GM12878 (cell line): ENCODE results near the gene TFF2. TPM values are rescaled to one million over a fixed set of nuclear protein-coding genes. Genes with fewer than 3 reads are reported as not detected.

Experiments used
- ATAC-seq: fragments of 200-7000 bp; cut with Tn5 transposase; 3 replicates; pipeline ENCODE4 v1.9.1; 2020; ENCODE audit warnings: mild to moderate bottlenecking, moderate library complexity
- BruUV-seq: library from RNA; stranded (reverse); fragments of 400-500 nt; replicated peaks from 2 replicates; lab custom pipeline; 2021; lab: Mats Ljungman, UMichigan
- CTCF ChIA-PET: fragments of 300-600 bp; sonication (Branson Sonifier 250); formaldehyde crosslinking; extraction: SDS; loops from one replicate; lab custom pipeline; 2021; ENCODE audit warnings: inconsistent platforms; lab: Yijun Ruan, JAX
- POLR2A ChIA-PET: fragments of 350-600 bp; formaldehyde crosslinking; extraction: SDS; loops from one replicate; lab custom pipeline; 2021; ENCODE audit warnings: inconsistent platforms; lab: Charles Lee
- RAD21 ChIA-PET: fragments of 300-600 bp; sonication (Branson Sonifier 250); formaldehyde crosslinking; loops from one replicate; lab custom pipeline; 2023; ENCODE audit warnings: antibody characterized with exemption; ENCODE audit not compliant: unreplicated experiment; lab: Charles Lee
- SMC1A ChIA-PET: fragments of 300-600 bp; sonication (Branson Sonifier 250); formaldehyde crosslinking; loops from one replicate; lab custom pipeline; 2023; ENCODE audit not compliant: unreplicated experiment, uncharacterized antibody; lab: Charles Lee
- DNase-seq: peaks from one replicate; pipeline ENCODE4 v3.0.0-alpha.2; 2011; ENCODE audit warnings: low read depth, low spot score
- FAIRE-seq: peaks from 3 replicates; lab custom pipeline; 2011; peaks lifted over from hg19 to GRCh38; lab: Jason Lieb, UNC
- H2AFZ ChIP-seq: 2 replicates; pipeline ENCODE4 v1.6.0; 2011; ENCODE audit warnings: low read depth, low read length, control low read depth; ENCODE audit not compliant: control insufficient read depth
- H3K27ac ChIP-seq: 2 replicates; pipeline ENCODE4 v1.5.1; 2011; ENCODE audit warnings: control low read depth; ENCODE audit not compliant: control insufficient read depth, insufficient read depth
- H3K27me3 ChIP-seq, 2 experiments: replicated peaks in 1 of 2; 2 replicates each; pipeline versions ENCODE4 v1.6.0 to v1.6.1; 2011; ENCODE audit warnings: low read length in 1 of 2; ENCODE audit not compliant: control insufficient read depth in 2 of 2, insufficient read depth in 2 of 2
- H3K36me3 ChIP-seq, 2 experiments: 2 replicates each; pipeline ENCODE4 v1.5.1; 2011; ENCODE audit warnings: low read length in 1 of 2; ENCODE audit not compliant: control insufficient read depth in 2 of 2, insufficient read depth in 2 of 2
- H3K4me1 ChIP-seq: 2 replicates; pipeline ENCODE4 v1.6.1; 2011; ENCODE audit warnings: mild to moderate bottlenecking, low read length, moderate library complexity, mixed read lengths; ENCODE audit not compliant: control insufficient read depth, insufficient read depth
- H3K4me2 ChIP-seq: 2 replicates; pipeline ENCODE4 v1.6.0; 2011; ENCODE audit warnings: control low read depth; ENCODE audit not compliant: control insufficient read depth, insufficient read depth
- H3K4me3 ChIP-seq: fragments of 200-600 bp; sonication (generic); 2 replicates; pipeline ENCODE4 v1.5.1; 2016
- H3K79me2 ChIP-seq: 2 replicates; pipeline ENCODE4 v1.6.0; 2011; ENCODE audit warnings: low read length; ENCODE audit not compliant: control insufficient read depth, insufficient read depth
- H3K9ac ChIP-seq: 2 replicates; pipeline ENCODE4 v1.8.0; 2011; ENCODE audit warnings: low read length, control low read depth, mixed read lengths; ENCODE audit not compliant: control insufficient read depth, insufficient read depth
- H3K9me3 ChIP-seq: replicated peaks from 3 replicates; pipeline ENCODE4 v1.5.1; 2011; ENCODE audit warnings: mild to moderate bottlenecking, low read length; ENCODE audit not compliant: control insufficient read depth, insufficient read depth
- H4K20me1 ChIP-seq: 2 replicates; pipeline ENCODE4 v1.6.0; 2011; ENCODE audit not compliant: control insufficient read depth, insufficient read depth
- CEBPB ChIP-seq, 2 experiments: fragments of 150-350 bp in 1 of 2; IDR thresholded peaks; 2 replicates each; pipeline ENCODE4 v1.6.1; 2012 to 2014; ENCODE audit warnings: low read depth in 2 of 2, low read length in 2 of 2, borderline replicate concordance in 1 of 2, inconsistent platforms in 1 of 2
- CHD4 ChIP-seq: fragments of 200-600 bp; sonication (generic); IDR thresholded peaks from 2 replicates; pipeline ENCODE4 v1.6.1; 2016; ENCODE audit warnings: mild to moderate bottlenecking
- CREM ChIP-seq: IDR thresholded peaks from 2 replicates; pipeline ENCODE4 v1.6.1; 2014; ENCODE audit warnings: antibody characterized with exemption, low read depth
- ETV6 ChIP-seq, 2 experiments: fragments of 450-650 bp in 1 of 2; IDR thresholded peaks in 1 of 2; conservative IDR thresholded peaks in 1 of 2; 2 replicates each; pipeline ENCODE4 v1.6.1; 2014; ENCODE audit warnings: antibody characterized with exemption in 1 of 2, borderline replicate concordance in 1 of 2, low read depth in 1 of 2, mild to moderate bottlenecking in 1 of 2, moderate library complexity in 1 of 2
- FOXM1 ChIP-seq: IDR thresholded peaks from 2 replicates; pipeline ENCODE4 v1.6.1; 2012; ENCODE audit warnings: low read depth, mild to moderate bottlenecking, inconsistent platforms, low read length, moderate library complexity
- HCFC1 ChIP-seq: fragments of 150-350 bp; IDR thresholded peaks from 2 replicates; pipeline ENCODE4 v1.6.1; 2014; ENCODE audit warnings: low read length
- JUND ChIP-seq: IDR thresholded peaks from 2 replicates; pipeline ENCODE4 v1.6.1; 2012; ENCODE audit warnings: low read depth, mild to moderate bottlenecking, low read length, improper control_type of control experiment, moderate library complexity
- MTA3 ChIP-seq: IDR thresholded peaks from 2 replicates; pipeline ENCODE4 v1.6.1; 2012; ENCODE audit warnings: low read length, inconsistent platforms, borderline replicate concordance
- MYB ChIP-seq: fragments of 150-350 bp; IDR thresholded peaks from 2 replicates; pipeline ENCODE4 v1.6.1; 2014; ENCODE audit warnings: mild to moderate bottlenecking, low read depth, low read length, borderline replicate concordance
- SIX5 ChIP-seq: IDR thresholded peaks from 2 replicates; pipeline ENCODE4 v1.6.1; 2011; ENCODE audit warnings: mild to moderate bottlenecking, low read depth, low read length, moderate library complexity; ENCODE audit not compliant: severe bottlenecking
- SMAD1 ChIP-seq: fragments of 450-650 bp; IDR thresholded peaks from 2 replicates; pipeline ENCODE4 v1.6.1; 2018; ENCODE audit warnings: mild to moderate bottlenecking, low read depth; ENCODE audit not compliant: partially characterized antibody
- SUPT20H ChIP-seq: IDR thresholded peaks from 2 replicates; pipeline ENCODE4 v1.6.1; 2011; ENCODE audit warnings: low read depth, mild to moderate bottlenecking, low read length, moderate library complexity, borderline replicate concordance; ENCODE audit not compliant: control insufficient read depth
- TAF1 ChIP-seq: IDR thresholded peaks from 2 replicates; pipeline ENCODE4 v1.6.1; 2011; ENCODE audit warnings: mild to moderate bottlenecking, low read depth, low read length, borderline replicate concordance
- TCF3 ChIP-seq: IDR thresholded peaks from 2 replicates; pipeline ENCODE4 v1.6.1; 2012; ENCODE audit warnings: low read depth, mild to moderate bottlenecking, low read length, borderline replicate concordance; ENCODE audit not compliant: insufficient read depth
- ZBTB33 ChIP-seq: fragments of 450-650 bp; IDR thresholded peaks from 2 replicates; pipeline ENCODE4 v1.6.1; 2017; ENCODE audit warnings: mild to moderate bottlenecking
- ZNF384 ChIP-seq: IDR thresholded peaks from 2 replicates; pipeline ENCODE4 v1.6.1; 2012; ENCODE audit warnings: low read depth, mild to moderate bottlenecking, low read length, improper control_type of control experiment, borderline replicate concordance
- WGBS: methylation state at CpG from one replicate; pipeline ENCODE4 v1.1.6; 2016; ENCODE audit warnings: low lambda C conversion rate; ENCODE audit not compliant: insufficient replicate concordance, insufficient coverage; ENCODE audit errors: missing lambda C conversion rate; 5-methylcytosine and 5-hydroxymethylcytosine counted together
- in situ Hi-C: fragments of 300-500 bp; cut with MboI; formaldehyde crosslinking; loops from 9 replicates; pipeline ENCODE4 v1.14.3; 2018; ENCODE audit warnings: mixed read lengths
- intact Hi-C: fragments of 100-400 bp; cut with micrococcal nuclease; formaldehyde crosslinking; loops from one replicate; pipeline ENCODE4 v1.14.2; 2022; ENCODE audit not compliant: unreplicated experiment
- polyA plus RNA-seq, 11 experiments: library from polyadenylated mRNA; depleted of rRNA in 4 of 11; unstranded in 6 of 11; stranded (reverse) in 5 of 11; fragments of >200 nt; fragmentation: Nextera tagmentation in 4 of 11; fragmentation: Illumina TruSeq in 1 of 11; extraction: Ambion mirVana in 4 of 11; extraction: Trizol in 1 of 11; gene quantifications; 1 replicate in 1 of 11; 2 replicates in 10 of 11; pipeline versions ENCODE4 v1.2.1 to v1.2.3, GENCODE V29; 2011 to 2016; ENCODE audit warnings: inconsistent platforms in 2 of 11, missing spikeins in 2 of 11, low read depth in 1 of 11
- total RNA-seq, 4 experiments: library from RNA; depleted of rRNA in 3 of 4; stranded (reverse); fragments of >200 nt in 3 of 4; fragmentation: Illumina TruSeq in 1 of 4; extraction: Trizol in 1 of 4; gene quantifications; 2 replicates each; pipeline versions ENCODE4 v1.2.1 to v1.2.3, GENCODE V29; 2013 to 2021
- TF ChIP-seq, protein P1 (sequence below): IDR thresholded peaks from 2 replicates; pipeline ENCODE4 v1.6.1; 2012; ENCODE audit warnings: mild to moderate bottlenecking, low read depth, low read length

Gene TFF2
- total and polyA plus RNA-seq, 10 of the 15 experiments (the other 5 are each of a cell fraction or from before 2014, with no cell fraction given): 0.56 TPM; not detected in 9

- no TSS peak for BruUV-seq
- no peaks in the 10 kb centered on the region for H4K20me1 ChIP-seq
- H3K4me1 ChIP-seq: peaks cover 47% of the 10 kb centered on the region
- peak overlapping the region; percentile 58 for H3K9ac ChIP-seq
- peak overlapping the region; percentile 61 for H3K4me2 ChIP-seq
- H3K9me3 ChIP-seq: no peaks in the 10 kb centered on the region
- peak overlapping the region; percentile 91 for H3K27ac ChIP-seq
- intact Hi-C loops: loop anchor here (1.0 to 2.0 kb wide), 3 partner anchors 22 to 47 kb away; no protein-coding TSS in a partner anchor
- H2AFZ ChIP-seq: peak overlapping the region; percentile 53
- ChIA-PET SMC1A (interaction anchor here (0.7 to 4.8 kb wide), 21 partner anchors 9 to 245 kb away, joined by 3 to 124 read pairs (median 5); partner anchors contain the start of gene UBASH3A), POLR2A (interaction anchor here (0.8 to 3.4 kb wide), 12 partner anchors 9 to 160 kb away, joined by 3 to 27 read pairs (median 4); partner anchors contain the start of gene UBASH3A), CTCF (interaction anchor here (0.6 to 2.8 kb wide), 14 partner anchors 9 to 143 kb away, joined by 3 to 20 read pairs (median 6); partner anchors contain the start of gene UBASH3A), RAD21 (interaction anchor here (0.6 to 3.3 kb wide), 25 partner anchors 8 to 161 kb away, joined by 3 to 54 read pairs (median 4); partner anchors contain the start of gene UBASH3A)
- ATAC-seq (no peak; the same call in 1 of the 3 replicates), FAIRE-seq (no peak), DNase-seq (no peak)
- H3K36me3 ChIP-seq: no peaks in the 10 kb centered on the region
- in situ Hi-C loops: no loop called here
- H3K4me3 ChIP-seq: peak overlapping the region; percentile 33; the same call in 1 of the 2 replicates
- peaks cover 12% of the 10 kb centered on the region for H3K79me2 ChIP-seq
- no peaks in the 10 kb centered on the region for H3K27me3 ChIP-seq
- WGBS: 13% methylated on average over 8 of the region's 8 CpGs
- no peak for TF ChIP-seq ZNF384
- TF ChIP-seq TCF3: no peak
- no peak for TF ChIP-seq FOXM1
- no peak for TF ChIP-seq MTA3
- TF ChIP-seq CEBPB (IDR thresholded peaks at IDR 0.05; ENCODE audit: borderline replicate concordance in 1 of 2, low read depth in 2 of 2, low read length in 2 of 2): 0 out of 4 replicates have a peak, but pooled peaks of 1 of the 2 experiments have one; percentile 23
- no peak for TF ChIP-seq SMAD1
- TF ChIP-seq, protein P1, sequence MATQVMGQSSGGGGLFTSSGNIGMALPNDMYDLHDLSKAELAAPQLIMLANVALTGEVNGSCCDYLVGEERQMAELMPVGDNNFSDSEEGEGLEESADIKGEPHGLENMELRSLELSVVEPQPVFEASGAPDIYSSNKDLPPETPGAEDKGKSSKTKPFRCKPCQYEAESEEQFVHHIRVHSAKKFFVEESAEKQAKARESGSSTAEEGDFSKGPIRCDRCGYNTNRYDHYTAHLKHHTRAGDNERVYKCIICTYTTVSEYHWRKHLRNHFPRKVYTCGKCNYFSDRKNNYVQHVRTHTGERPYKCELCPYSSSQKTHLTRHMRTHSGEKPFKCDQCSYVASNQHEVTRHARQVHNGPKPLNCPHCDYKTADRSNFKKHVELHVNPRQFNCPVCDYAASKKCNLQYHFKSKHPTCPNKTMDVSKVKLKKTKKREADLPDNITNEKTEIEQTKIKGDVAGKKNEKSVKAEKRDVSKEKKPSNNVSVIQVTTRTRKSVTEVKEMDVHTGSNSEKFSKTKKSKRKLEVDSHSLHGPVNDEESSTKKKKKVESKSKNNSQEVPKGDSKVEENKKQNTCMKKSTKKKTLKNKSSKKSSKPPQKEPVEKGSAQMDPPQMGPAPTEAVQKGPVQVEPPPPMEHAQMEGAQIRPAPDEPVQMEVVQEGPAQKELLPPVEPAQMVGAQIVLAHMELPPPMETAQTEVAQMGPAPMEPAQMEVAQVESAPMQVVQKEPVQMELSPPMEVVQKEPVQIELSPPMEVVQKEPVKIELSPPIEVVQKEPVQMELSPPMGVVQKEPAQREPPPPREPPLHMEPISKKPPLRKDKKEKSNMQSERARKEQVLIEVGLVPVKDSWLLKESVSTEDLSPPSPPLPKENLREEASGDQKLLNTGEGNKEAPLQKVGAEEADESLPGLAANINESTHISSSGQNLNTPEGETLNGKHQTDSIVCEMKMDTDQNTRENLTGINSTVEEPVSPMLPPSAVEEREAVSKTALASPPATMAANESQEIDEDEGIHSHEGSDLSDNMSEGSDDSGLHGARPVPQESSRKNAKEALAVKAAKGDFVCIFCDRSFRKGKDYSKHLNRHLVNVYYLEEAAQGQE: no peak
- TF ChIP-seq CHD4: no peak
- no peak for TF ChIP-seq HCFC1
- TF ChIP-seq ZBTB33: no peak
- TF ChIP-seq CREM: no peak
- TF ChIP-seq TAF1: 0 out of 2 replicates have a peak, but pooled peaks have one; percentile 22
- TF ChIP-seq MYB: no peak
- peak in 1 of 2 experiments; percentile 5; a peak in 1 of 4 replicates for TF ChIP-seq ETV6 (conservative IDR thresholded peaks at IDR 0.05 in 1 of 2, IDR thresholded peaks at IDR 0.05 in 1 of 2; ENCODE audit: borderline replicate concordance in 1 of 2, low read depth in 1 of 2)
- no peak for TF ChIP-seq JUND
- TF ChIP-seq SIX5: no peak
- no peak for TF ChIP-seq SUPT20H
These were observed 42.7 kb upstream of the TFF2 start for GRCh38 chr21:42393443-42393950.
